GM12872 (cell line): ENCODE results near the gene EVI5.
A peak's percentile ranks its signal among the peaks of the same experiment; 100 is the strongest.

Experiments
- CTCF ChIP-seq: IDR thresholded peaks from 3 replicates; pipeline ENCODE4 v1.5.1; 2011; ENCODE audit warnings: low read depth, mild to moderate bottlenecking, low read length, moderate library complexity; ENCODE audit not compliant: insufficient read depth

The EVI5 gene

GRCh38 chr1:92599184-92599583 lies 185.7 kb downstream of the EVI5 start:
- TF ChIP-seq CTCF = peak; percentile 31; the same call in 1 of the 3 replicates

- TF ChIP-seq CTCF = no peak
These were observed 197.5 kb downstream of the EVI5 start for GRCh38 chr1:92587445-92587844.

- no peak for TF ChIP-seq CTCF
These were observed 199.1 kb downstream of the EVI5 start for GRCh38 chr1:92585831-92586230.

GRCh38 chr1:92583821-92584760 lies 200.8 kb downstream of the EVI5 start:
- TF ChIP-seq CTCF = peak; percentile 26; the same call in 1 of the 3 replicates

GRCh38 chr1:92577261-92577895 lies 207.5 kb downstream of the EVI5 start:
- TF ChIP-seq CTCF = no peak

GRCh38 chr1:92575123-92575522 lies 209.8 kb downstream of the EVI5 start:
- TF ChIP-seq CTCF = no peak

GRCh38 chr1:92572520-92572919 lies 212.4 kb downstream of the EVI5 start:
- no peak for TF ChIP-seq CTCF
